ENCODE measurements around the gene LYRM2.
"Not testable (repeated sequence)": the region's sequence is repeated elsewhere in the genome, so short reads cannot be mapped to it uniquely, and the experiment has no call there.

LYRM2 gene

GRCh38 chr6:89644864-89645263 lies 6.3 kb upstream of the LYRM2 start:
- DNase-seq (ENCODE audit: low spot score) = no peak

GRCh38 chr6:89643406-89643805 lies 4.9 kb upstream of the LYRM2 start:
- no peak for DNase-seq (ENCODE audit: low spot score)

GRCh38 chr6:89642956-89643355 lies 4.4 kb upstream of the LYRM2 start:
- no peak for DNase-seq (ENCODE audit: low spot score)

GRCh38 chr6:89641581-89641980 lies 3.0 kb upstream of the LYRM2 start:
- not testable (repeated sequence) for DNase-seq (ENCODE audit: low spot score)

GRCh38 chr6:89640804-89641203 lies 2.3 kb upstream of the LYRM2 start:
- no peak for DNase-seq (ENCODE audit: low spot score)

GRCh38 chr6:89637960-89638319 lies 607 bp downstream of the LYRM2 start:
- DNase-seq (ENCODE audit: low spot score) = no peak

GRCh38 chr6:89636412-89636811 lies 2.1 kb downstream of the LYRM2 start:
- DNase-seq (ENCODE audit: low spot score) = not testable (repeated sequence)

- no peak for DNase-seq (ENCODE audit: low spot score)
Observed at GRCh38 chr6:89630488-89630887, 8.1 kb downstream of the LYRM2 start.

- DNase-seq (ENCODE audit: low spot score) = no peak
Observed at GRCh38 chr6:89623749-89624148, 14.8 kb downstream of the LYRM2 start.

- no peak for DNase-seq (ENCODE audit: low spot score)
Observed at GRCh38 chr6:89619567-89619966, 19.0 kb downstream of the LYRM2 start.

GRCh38 chr6:89618026-89618425 lies 20.5 kb downstream of the LYRM2 start:
- no peak for DNase-seq (ENCODE audit: low spot score)

- no peak for DNase-seq (ENCODE audit: low spot score)
Observed at GRCh38 chr6:89616531-89616930, 22.0 kb downstream of the LYRM2 start.

- DNase-seq (ENCODE audit: low spot score) = no peak
Observed at GRCh38 chr6:89615882-89616281, 22.7 kb downstream of the LYRM2 start.

GRCh38 chr6:89613790-89614189 lies 24.8 kb downstream of the LYRM2 start:
- DNase-seq (ENCODE audit: low spot score) = no peak

GRCh38 chr6:89612121-89612520 lies 26.4 kb downstream of the LYRM2 start:
- DNase-seq (ENCODE audit: low spot score) = no peak

GRCh38 chr6:89611666-89612065 lies 26.9 kb downstream of the LYRM2 start:
- DNase-seq (ENCODE audit: low spot score) = no peak

GRCh38 chr6:89610149-89610642 lies 28.4 kb downstream of the LYRM2 start:
- no peak for DNase-seq (ENCODE audit: low spot score)

GRCh38 chr6:89605861-89606260 lies 32.7 kb downstream of the LYRM2 start:
- DNase-seq (ENCODE audit: low spot score) = no peak

GRCh38 chr6:89604653-89605052 lies 33.9 kb downstream of the LYRM2 start:
- no peak for DNase-seq (ENCODE audit: low spot score)

- no peak for DNase-seq (ENCODE audit: low spot score)
Observed at GRCh38 chr6:89602166-89602565, 36.4 kb downstream of the LYRM2 start.

- DNase-seq (ENCODE audit: low spot score) = no peak
Observed at GRCh38 chr6:89599727-89600126, 38.8 kb downstream of the LYRM2 start.

GRCh38 chr6:89597988-89598387 lies 40.6 kb downstream of the LYRM2 start:
- DNase-seq (ENCODE audit: low spot score) = no peak

GRCh38 chr6:89597372-89597771 lies 41.2 kb downstream of the LYRM2 start:
- DNase-seq (ENCODE audit: low spot score) = no peak

GRCh38 chr6:89596484-89596883 lies 42.1 kb downstream of the LYRM2 start:
- no peak for DNase-seq (ENCODE audit: low spot score)

- DNase-seq (ENCODE audit: low spot score) = no peak
Observed at GRCh38 chr6:89596056-89596455, 42.5 kb downstream of the LYRM2 start.

All from putamen (tissue), 1 donor.